GM12878 (cell line): ENCODE results near the gene CACNA1H. TPM values are rescaled to one million over a fixed set of nuclear protein-coding genes. Genes with fewer than 3 reads are reported as not detected.

Experiments
- ATAC-seq: fragments of 200-7000 bp; cut with Tn5 transposase; 3 replicates; pipeline ENCODE4 v1.9.1; 2020; ENCODE audit warnings: mild to moderate bottlenecking, moderate library complexity
- BruUV-seq: library from RNA; stranded (reverse); fragments of 400-500 nt; replicated peaks from 2 replicates; lab custom pipeline; 2021; lab: Mats Ljungman, UMichigan
- CTCF ChIA-PET: fragments of 300-600 bp; sonication (Branson Sonifier 250); formaldehyde crosslinking; extraction: SDS; loops from one replicate; lab custom pipeline; 2021; ENCODE audit warnings: inconsistent platforms; lab: Yijun Ruan, JAX
- POLR2A ChIA-PET: fragments of 350-600 bp; formaldehyde crosslinking; extraction: SDS; loops from one replicate; lab custom pipeline; 2021; ENCODE audit warnings: inconsistent platforms; lab: Charles Lee
- RAD21 ChIA-PET: fragments of 300-600 bp; sonication (Branson Sonifier 250); formaldehyde crosslinking; loops from one replicate; lab custom pipeline; 2023; ENCODE audit warnings: antibody characterized with exemption; ENCODE audit not compliant: unreplicated experiment; lab: Charles Lee
- SMC1A ChIA-PET: fragments of 300-600 bp; sonication (Branson Sonifier 250); formaldehyde crosslinking; loops from one replicate; lab custom pipeline; 2023; ENCODE audit not compliant: unreplicated experiment, uncharacterized antibody; lab: Charles Lee
- DNase-seq: peaks from one replicate; pipeline ENCODE4 v3.0.0-alpha.2; 2011; ENCODE audit warnings: low read depth, low spot score
- FAIRE-seq: peaks from 3 replicates; lab custom pipeline; 2011; peaks lifted over from hg19 to GRCh38; lab: Jason Lieb, UNC
- H2AFZ ChIP-seq: 2 replicates; pipeline ENCODE4 v1.6.0; 2011; ENCODE audit warnings: low read depth, low read length, control low read depth; ENCODE audit not compliant: control insufficient read depth
- H3K27ac ChIP-seq: 2 replicates; pipeline ENCODE4 v1.5.1; 2011; ENCODE audit warnings: control low read depth; ENCODE audit not compliant: control insufficient read depth, insufficient read depth
- H3K27me3 ChIP-seq, 2 experiments: replicated peaks in 1 of 2; 2 replicates each; pipeline versions ENCODE4 v1.6.0 to v1.6.1; 2011; ENCODE audit warnings: low read length in 1 of 2; ENCODE audit not compliant: control insufficient read depth in 2 of 2, insufficient read depth in 2 of 2
- H3K36me3 ChIP-seq, 2 experiments: 2 replicates each; pipeline ENCODE4 v1.5.1; 2011; ENCODE audit warnings: low read length in 1 of 2; ENCODE audit not compliant: control insufficient read depth in 2 of 2, insufficient read depth in 2 of 2
- H3K4me1 ChIP-seq: 2 replicates; pipeline ENCODE4 v1.6.1; 2011; ENCODE audit warnings: mild to moderate bottlenecking, low read length, moderate library complexity, mixed read lengths; ENCODE audit not compliant: control insufficient read depth, insufficient read depth
- H3K4me2 ChIP-seq: 2 replicates; pipeline ENCODE4 v1.6.0; 2011; ENCODE audit warnings: control low read depth; ENCODE audit not compliant: control insufficient read depth, insufficient read depth
- H3K4me3 ChIP-seq: fragments of 200-600 bp; sonication (generic); 2 replicates; pipeline ENCODE4 v1.5.1; 2016
- H3K79me2 ChIP-seq: 2 replicates; pipeline ENCODE4 v1.6.0; 2011; ENCODE audit warnings: low read length; ENCODE audit not compliant: control insufficient read depth, insufficient read depth
- H3K9ac ChIP-seq: 2 replicates; pipeline ENCODE4 v1.8.0; 2011; ENCODE audit warnings: low read length, control low read depth, mixed read lengths; ENCODE audit not compliant: control insufficient read depth, insufficient read depth
- H3K9me3 ChIP-seq: replicated peaks from 3 replicates; pipeline ENCODE4 v1.5.1; 2011; ENCODE audit warnings: mild to moderate bottlenecking, low read length; ENCODE audit not compliant: control insufficient read depth, insufficient read depth
- H4K20me1 ChIP-seq: 2 replicates; pipeline ENCODE4 v1.6.0; 2011; ENCODE audit not compliant: control insufficient read depth, insufficient read depth
- CBX5 ChIP-seq: sonication (generic); IDR thresholded peaks from 2 replicates; pipeline ENCODE4 v1.6.1; 2016; ENCODE audit warnings: low read depth, moderate library complexity, mild to moderate bottlenecking, inconsistent platforms
- EGR1 ChIP-seq, 2 experiments: IDR thresholded peaks; 1 replicate in 1 of 2; 2 replicates in 1 of 2; pipeline ENCODE4 v1.6.1; 2011 to 2012; ENCODE audit warnings: low read depth in 2 of 2, low read length in 2 of 2, borderline replicate concordance in 1 of 2, mild to moderate bottlenecking in 1 of 2, moderate library complexity in 1 of 2
- EZH2 ChIP-seq: IDR thresholded peaks from 2 replicates; pipeline ENCODE4 v1.6.1; 2012; ENCODE audit warnings: low read depth, mild to moderate bottlenecking, control low read depth, inconsistent platforms, low read length, borderline replicate concordance; ENCODE audit not compliant: control insufficient read depth
- HDAC2 ChIP-seq: fragments of 200-600 bp; sonication (generic); IDR thresholded peaks from 2 replicates; pipeline ENCODE4 v1.6.1; 2017
- MEF2A ChIP-seq: IDR thresholded peaks from 2 replicates; pipeline ENCODE4 v1.6.1; 2011; ENCODE audit warnings: low read depth, mild to moderate bottlenecking, low read length, moderate library complexity; ENCODE audit not compliant: insufficient read depth
- SUPT20H ChIP-seq: IDR thresholded peaks from 2 replicates; pipeline ENCODE4 v1.6.1; 2011; ENCODE audit warnings: low read depth, mild to moderate bottlenecking, low read length, moderate library complexity, borderline replicate concordance; ENCODE audit not compliant: control insufficient read depth
- WRNIP1 ChIP-seq: IDR thresholded peaks from 2 replicates; pipeline ENCODE4 v1.6.1; 2011; ENCODE audit warnings: low read depth, low read length, improper control_type of control experiment, borderline replicate concordance
- ZNF217 ChIP-seq: fragments of 450-650 bp; IDR thresholded peaks from 2 replicates; pipeline ENCODE4 v1.6.1; 2017; ENCODE audit warnings: antibody characterized with exemption, mild to moderate bottlenecking
- ZNF384 ChIP-seq: IDR thresholded peaks from 2 replicates; pipeline ENCODE4 v1.6.1; 2012; ENCODE audit warnings: low read depth, mild to moderate bottlenecking, low read length, improper control_type of control experiment, borderline replicate concordance
- WGBS: methylation state at CpG from one replicate; pipeline ENCODE4 v1.1.6; 2016; ENCODE audit warnings: low lambda C conversion rate; ENCODE audit not compliant: insufficient replicate concordance, insufficient coverage; ENCODE audit errors: missing lambda C conversion rate; 5-methylcytosine and 5-hydroxymethylcytosine counted together
- in situ Hi-C: fragments of 300-500 bp; cut with MboI; formaldehyde crosslinking; loops from 9 replicates; pipeline ENCODE4 v1.14.3; 2018; ENCODE audit warnings: mixed read lengths
- intact Hi-C: fragments of 100-400 bp; cut with micrococcal nuclease; formaldehyde crosslinking; loops from one replicate; pipeline ENCODE4 v1.14.2; 2022; ENCODE audit not compliant: unreplicated experiment
- polyA plus RNA-seq, 11 experiments: library from polyadenylated mRNA; depleted of rRNA in 4 of 11; unstranded in 6 of 11; stranded (reverse) in 5 of 11; fragments of >200 nt; fragmentation: Nextera tagmentation in 4 of 11; fragmentation: Illumina TruSeq in 1 of 11; extraction: Ambion mirVana in 4 of 11; extraction: Trizol in 1 of 11; gene quantifications; 1 replicate in 1 of 11; 2 replicates in 10 of 11; pipeline versions ENCODE4 v1.2.1 to v1.2.3, GENCODE V29; 2011 to 2016; ENCODE audit warnings: inconsistent platforms in 2 of 11, missing spikeins in 2 of 11, low read depth in 1 of 11
- total RNA-seq, 4 experiments: library from RNA; depleted of rRNA in 3 of 4; stranded (reverse); fragments of >200 nt in 3 of 4; fragmentation: Illumina TruSeq in 1 of 4; extraction: Trizol in 1 of 4; gene quantifications; 2 replicates each; pipeline versions ENCODE4 v1.2.1 to v1.2.3, GENCODE V29; 2013 to 2021
- TF ChIP-seq, protein P1 (sequence below): IDR thresholded peaks from 2 replicates; pipeline ENCODE4 v1.6.1; 2011; ENCODE audit warnings: borderline replicate concordance, low read depth, mild to moderate bottlenecking, moderate library complexity, low read length; ENCODE audit not compliant: insufficient read depth, poor library complexity, severe bottlenecking

CACNA1H gene
- total and polyA plus RNA-seq, 10 of the 15 experiments (the other 5 are each of a cell fraction or from before 2014, with no cell fraction given): 0.03 to 0.54 TPM; not detected in 8

DNA sequence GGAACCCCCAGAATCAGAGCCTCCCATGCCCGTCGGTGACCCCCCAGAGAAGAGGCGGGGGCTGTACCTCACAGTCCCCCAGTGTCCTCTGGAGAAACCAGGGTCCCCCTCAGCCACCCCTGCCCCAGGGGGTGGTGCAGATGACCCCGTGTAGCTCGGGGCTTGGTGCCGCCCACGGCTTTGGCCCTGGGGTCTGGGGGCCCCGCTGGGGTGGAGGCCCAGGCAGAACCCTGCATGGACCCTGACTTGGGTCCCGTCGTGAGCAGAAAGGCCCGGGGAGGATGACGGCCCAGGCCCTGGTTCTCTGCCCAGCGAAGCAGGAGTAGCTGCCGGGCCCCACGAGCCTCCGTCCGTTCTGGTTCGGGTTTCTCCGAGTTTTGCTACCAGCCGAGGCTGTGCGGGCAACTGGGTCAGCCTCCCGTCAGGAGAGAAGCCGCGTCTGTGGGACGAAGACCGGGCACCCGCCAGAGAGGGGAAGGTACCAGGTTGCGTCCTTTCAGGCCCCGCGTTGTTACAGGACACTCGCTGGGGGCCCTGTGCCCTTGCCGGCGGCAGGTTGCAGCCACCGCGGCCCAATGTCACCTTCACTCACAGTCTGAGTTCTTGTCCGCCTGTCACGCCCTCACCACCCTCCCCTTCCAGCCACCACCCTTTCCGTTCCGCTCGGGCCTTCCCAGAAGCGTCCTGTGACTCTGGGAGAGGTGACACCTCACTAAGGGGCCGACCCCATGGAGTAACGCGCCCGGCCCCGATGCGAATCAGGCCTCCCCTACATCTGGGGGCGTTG, 68.1 kb downstream of the CACNA1H start (continued):
- no peak for TF ChIP-seq ZNF217
- no peak for TF ChIP-seq MEF2A
- TF ChIP-seq, protein P1, sequence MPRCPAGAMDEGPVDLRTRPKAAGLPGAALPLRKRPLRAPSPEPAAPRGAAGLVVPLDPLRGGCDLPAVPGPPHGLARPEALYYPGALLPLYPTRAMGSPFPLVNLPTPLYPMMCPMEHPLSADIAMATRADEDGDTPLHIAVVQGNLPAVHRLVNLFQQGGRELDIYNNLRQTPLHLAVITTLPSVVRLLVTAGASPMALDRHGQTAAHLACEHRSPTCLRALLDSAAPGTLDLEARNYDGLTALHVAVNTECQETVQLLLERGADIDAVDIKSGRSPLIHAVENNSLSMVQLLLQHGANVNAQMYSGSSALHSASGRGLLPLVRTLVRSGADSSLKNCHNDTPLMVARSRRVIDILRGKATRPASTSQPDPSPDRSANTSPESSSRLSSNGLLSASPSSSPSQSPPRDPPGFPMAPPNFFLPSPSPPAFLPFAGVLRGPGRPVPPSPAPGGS: no peak
- no peak for TF ChIP-seq WRNIP1
- TF ChIP-seq ZNF384: no peak
- TF ChIP-seq HDAC2: no peak
- TF ChIP-seq CBX5: no peak

DNA sequence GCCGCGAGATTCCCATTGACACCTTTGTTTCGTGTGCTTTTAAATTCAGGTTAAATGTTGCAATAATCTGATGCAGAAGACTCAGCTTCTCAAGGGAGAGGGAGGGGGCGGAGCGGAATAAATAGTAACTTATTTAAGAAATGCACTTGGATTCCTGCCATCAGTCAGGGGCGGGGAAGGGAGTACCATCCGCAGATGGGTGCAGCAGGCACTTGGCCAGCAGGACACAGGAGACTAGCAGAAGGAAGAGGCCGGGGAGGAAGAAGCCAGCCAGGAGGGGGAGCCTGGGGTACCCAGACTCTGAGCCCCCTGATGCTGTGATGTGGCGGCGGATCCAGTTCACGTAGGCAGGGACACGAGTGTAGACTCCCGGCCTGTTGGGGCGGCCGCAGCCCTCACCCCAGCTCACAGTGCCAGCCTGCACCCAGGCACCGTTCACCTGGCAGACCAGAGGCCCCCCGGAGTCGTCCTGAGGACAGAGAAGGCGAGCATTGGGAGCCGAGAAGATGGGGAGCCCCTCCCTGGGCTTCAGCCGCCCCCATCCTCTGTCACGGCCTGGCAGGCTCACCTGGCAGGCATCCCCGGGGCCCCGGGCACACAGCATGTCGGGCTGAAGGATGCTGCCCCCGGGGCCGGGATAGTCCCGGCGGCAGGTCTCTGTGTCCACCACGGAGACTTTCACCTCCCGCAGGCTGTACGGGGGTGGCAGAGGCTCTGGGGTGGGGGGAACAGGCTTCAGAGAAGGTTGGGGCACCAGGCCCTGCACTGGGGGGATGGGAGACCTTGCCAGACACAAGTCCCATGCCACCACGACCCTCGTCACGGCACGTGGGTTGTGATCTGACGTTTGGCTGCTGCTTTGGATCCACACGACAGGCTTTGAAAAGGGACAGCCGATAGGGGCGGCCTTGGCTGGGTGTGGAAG, 69.0 kb downstream of the CACNA1H start:
- FAIRE-seq: no peak
- no peaks in the 10 kb centered on the region for H3K36me3 ChIP-seq
- H2AFZ ChIP-seq: no peak overlapping the region
- WGBS: 39% methylated on average over 40 of the region's 40 CpGs
- H3K9ac ChIP-seq: no peak overlapping the region
- H3K9me3 ChIP-seq: no peaks in the 10 kb centered on the region
- H4K20me1 ChIP-seq: no peaks in the 10 kb centered on the region
- H3K4me1 ChIP-seq: no peaks in the 10 kb centered on the region
- no peak overlapping the region for H3K4me3 ChIP-seq
- no peak overlapping the region for H3K4me2 ChIP-seq
- ChIA-PET CTCF (no interaction called here), SMC1A (no interaction called here), RAD21 (no interaction called here), POLR2A (no interaction called here)
- in situ Hi-C loops: no loop called here
- BruUV-seq: no TSS peak
- intact Hi-C loops: no loop called here
- H3K27me3 ChIP-seq: no peaks in the 10 kb centered on the region; a peak in 1 of 4 replicates
- no peak overlapping the region for H3K27ac ChIP-seq
- TF ChIP-seq EGR1 (IDR thresholded peaks at IDR 0.05; ENCODE audit: borderline replicate concordance in 1 of 2, low read depth in 2 of 2, low read length in 2 of 2) (no peak), SUPT20H (no peak), EZH2 (no peak)
- no peak for ATAC-seq
- DNase-seq: no peak
- H3K79me2 ChIP-seq: no peaks in the 10 kb centered on the region
